ENCODE data around the gene PXDN. TPM values are rescaled to one million over a fixed set of nuclear protein-coding genes. Genes with fewer than 3 reads are reported as not detected.

Gene PXDN
- total and polyA plus RNA-seq, 7 donors: 4.1 to 15.4 (median 9.4) TPM

GRCh38 chr2:1731447-1731962, 12.8 kb downstream of the PXDN start:
- Histone ChIP-seq H3K4me1 (peaks cover 4% of the 10 kb centered on the region), H3K4me3 (no peak overlapping the region), H3K9me3 (peaks cover 4% of the 10 kb centered on the region), H3K36me3 (ENCODE audit: insufficient read depth in 1 of 2, low read depth in 1 of 2) (no peaks in the 10 kb centered on the region), H3K27me3 (ENCODE audit: insufficient read depth in 3 of 3, low read length in 2 of 3) (peaks cover 0 to 16% (median 5%) of the 10 kb centered on the region in 3 donors), H3K27ac (peak overlapping the region; percentile 67)
- WGBS, 3 donors: 19 to 35% (median 32%) methylated on average over 8 of the region's 8 CpGs
- intact Hi-C loops (cut with DNase I): no loop called here
- ATAC-seq (peak; percentile 21 to 48 (median 36)), DNase-seq (peak in 1 of 2 donors; percentile 32)
- no peak for TF ChIP-seq CTCF (IDR thresholded peaks at IDR 0.05)

GRCh38 chr2:1730015-1730927, 14.0 kb downstream of the PXDN start:
- peak overlapping the region; percentile 65 for H3K27ac ChIP-seq
- DNase-seq: peak in 1 of 2 donors; percentile 25
- peaks cover 4% of the 10 kb centered on the region for H3K4me1 ChIP-seq
- intact Hi-C loops (cut with DNase I): no loop called here
- no peaks in the 10 kb centered on the region for H3K36me3 ChIP-seq (ENCODE audit: insufficient read depth in 1 of 2, low read depth in 1 of 2)
- ATAC-seq: peak in 2 of 4 donors; percentile 22 to 50
- H3K4me3 ChIP-seq: no peak overlapping the region
- 46 to 50% (median 49%) methylated on average over 10 of the region's 10 CpGs for WGBS, 3 donors
- TF ChIP-seq CTCF (IDR thresholded peaks at IDR 0.05): no peak
- H3K9me3 ChIP-seq: no peaks in the 10 kb centered on the region
- peaks cover 0 to 16% (median 5%) of the 10 kb centered on the region in 3 donors for H3K27me3 ChIP-seq (ENCODE audit: insufficient read depth in 3 of 3, low read length in 2 of 3)

GRCh38 chr2:1729242-1729641, 15.1 kb downstream of the PXDN start:
- ATAC-seq: no peak
- peak in 1 of 2 donors; percentile 4 for DNase-seq
- peaks cover 4% of the 10 kb centered on the region for H3K4me1 ChIP-seq
- H3K36me3 ChIP-seq (ENCODE audit: insufficient read depth in 1 of 2, low read depth in 1 of 2): no peaks in the 10 kb centered on the region
- H3K27ac ChIP-seq: peak overlapping the region; percentile 3
- H3K9me3 ChIP-seq: no peaks in the 10 kb centered on the region
- H3K4me3 ChIP-seq: no peak overlapping the region
- intact Hi-C loops (cut with DNase I): no loop called here
- TF ChIP-seq CTCF (IDR thresholded peaks at IDR 0.05): no peak
- WGBS, 3 donors: 31 to 46% (median 39%) methylated on average over 7 of the region's 7 CpGs
- peaks cover 0 to 16% (median 5%) of the 10 kb centered on the region in 3 donors for H3K27me3 ChIP-seq (ENCODE audit: insufficient read depth in 3 of 3, low read length in 2 of 3)

GRCh38 chr2:1728821-1729220, 15.5 kb downstream of the PXDN start:
- TF ChIP-seq CTCF (IDR thresholded peaks at IDR 0.05): no peak
- peak overlapping the region; percentile 3 for H3K27ac ChIP-seq
- ATAC-seq: peak in 3 of 4 donors; percentile 36 to 50 (median 36)
- WGBS, 3 donors: 15 to 23% (median 17%) methylated on average over 14 of the region's 14 CpGs
- H3K4me1 ChIP-seq: peaks cover 5% of the 10 kb centered on the region
- H3K4me3 ChIP-seq: no peak overlapping the region
- H3K36me3 ChIP-seq (ENCODE audit: insufficient read depth in 1 of 2, low read depth in 1 of 2): no peaks in the 10 kb centered on the region
- no peaks in the 10 kb centered on the region for H3K9me3 ChIP-seq
- intact Hi-C loops (cut with DNase I): no loop called here
- peak in 1 of 2 donors; percentile 16 for DNase-seq
- peaks cover 0 to 16% (median 5%) of the 10 kb centered on the region in 3 donors for H3K27me3 ChIP-seq (ENCODE audit: insufficient read depth in 3 of 3, low read length in 2 of 3)
